NCI-H1105 treated with DMSO at 0.1 percent for 48 hours (cell line): ENCODE measurements around the gene ZBTB46.

Source experiments
- DNase-seq: peaks from one replicate; lab custom pipeline; 2025; lab: John Stamatoyannopoulos, UW

ZBTB46 gene

GRCh38 chr20:63703976-63704748 is 126.9 kb downstream of the ZBTB46 start:
- DNase-seq: no peak

- no peak for DNase-seq
Observed at GRCh38 chr20:63703471-63703975, 127.5 kb downstream of the ZBTB46 start.

- no peak for DNase-seq
Observed at GRCh38 chr20:63702751-63703470, 128.2 kb downstream of the ZBTB46 start.

- no peak for DNase-seq
Observed at GRCh38 chr20:63702036-63702665, 128.9 kb downstream of the ZBTB46 start.

DNA sequence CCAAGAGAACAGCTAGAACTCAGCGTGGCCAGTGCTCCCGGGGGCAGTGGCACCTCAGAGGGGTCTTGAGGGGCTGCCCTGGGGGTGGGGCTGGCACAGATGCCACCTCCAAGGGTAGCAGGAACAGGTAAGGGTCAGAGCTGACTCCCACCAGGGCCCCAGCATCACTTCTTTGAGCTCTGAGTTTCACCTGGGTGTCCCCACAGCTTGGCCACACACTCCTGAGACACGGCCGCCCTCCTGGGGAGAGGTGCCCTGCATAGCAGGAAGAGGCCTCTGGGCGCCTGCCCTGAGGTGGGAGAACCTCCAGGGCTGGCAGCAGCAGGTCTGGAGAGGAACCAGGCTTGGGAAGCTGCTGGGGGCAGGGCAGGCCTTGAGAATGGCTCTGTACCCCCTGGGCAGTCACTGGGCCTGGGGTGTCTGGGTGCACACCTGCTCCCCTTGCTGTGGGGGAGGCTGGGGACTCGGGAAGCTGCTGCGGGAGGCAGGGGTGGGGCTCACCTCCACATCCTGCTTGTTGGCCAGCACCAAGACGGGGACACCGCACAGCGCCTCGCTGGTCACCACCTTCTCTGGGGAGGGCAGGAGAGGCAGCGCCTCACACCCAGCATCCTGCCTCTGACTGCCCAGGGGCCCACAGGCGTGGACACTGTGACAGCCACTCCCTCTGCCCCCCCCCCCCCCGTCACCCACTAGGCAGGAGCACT is 129.6 kb downstream of the ZBTB46 start:
- DNase-seq: no peak

GRCh38 chr20:63701051-63701328 is 130.1 kb downstream of the ZBTB46 start:
- no peak for DNase-seq

- DNase-seq: no peak
Observed at GRCh38 chr20:63700199-63701050, 130.6 kb downstream of the ZBTB46 start.

DNA sequence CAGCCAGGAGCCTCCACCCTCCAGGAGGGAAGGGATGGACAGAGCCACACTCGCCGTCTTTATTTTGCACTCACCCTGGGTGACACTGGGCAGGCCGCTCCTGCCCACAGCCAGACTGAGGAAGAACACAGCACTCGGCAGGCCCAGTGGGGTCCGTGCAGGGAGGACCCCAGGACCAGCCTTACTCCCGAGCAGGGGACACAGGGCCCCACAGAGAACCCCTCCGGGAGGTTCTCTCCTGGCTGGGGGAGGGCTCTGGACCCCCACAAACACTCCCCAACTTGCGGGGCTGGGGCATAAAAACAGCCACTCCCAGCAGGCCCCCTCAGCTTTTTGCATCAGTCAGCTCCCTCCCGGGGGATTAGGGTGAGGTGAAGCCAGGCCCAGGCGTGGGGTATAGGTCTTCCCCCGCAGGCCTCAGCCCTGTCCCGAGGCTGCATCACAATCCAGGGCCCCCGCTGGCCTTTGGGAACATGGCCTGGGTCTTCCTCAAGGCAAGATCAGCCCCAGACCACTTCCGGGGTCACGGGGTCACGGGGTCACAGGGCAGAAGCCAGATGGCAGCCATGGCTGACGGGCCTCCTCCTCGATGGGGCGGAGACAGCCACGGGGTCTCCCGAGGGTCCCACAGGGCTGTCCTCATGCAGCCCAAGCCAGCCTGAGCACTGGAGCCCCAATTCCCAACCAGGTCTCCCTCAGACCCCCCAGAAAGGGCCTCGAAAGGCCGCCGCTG is 131.4 kb downstream of the ZBTB46 start:
- no peak for DNase-seq

DNA sequence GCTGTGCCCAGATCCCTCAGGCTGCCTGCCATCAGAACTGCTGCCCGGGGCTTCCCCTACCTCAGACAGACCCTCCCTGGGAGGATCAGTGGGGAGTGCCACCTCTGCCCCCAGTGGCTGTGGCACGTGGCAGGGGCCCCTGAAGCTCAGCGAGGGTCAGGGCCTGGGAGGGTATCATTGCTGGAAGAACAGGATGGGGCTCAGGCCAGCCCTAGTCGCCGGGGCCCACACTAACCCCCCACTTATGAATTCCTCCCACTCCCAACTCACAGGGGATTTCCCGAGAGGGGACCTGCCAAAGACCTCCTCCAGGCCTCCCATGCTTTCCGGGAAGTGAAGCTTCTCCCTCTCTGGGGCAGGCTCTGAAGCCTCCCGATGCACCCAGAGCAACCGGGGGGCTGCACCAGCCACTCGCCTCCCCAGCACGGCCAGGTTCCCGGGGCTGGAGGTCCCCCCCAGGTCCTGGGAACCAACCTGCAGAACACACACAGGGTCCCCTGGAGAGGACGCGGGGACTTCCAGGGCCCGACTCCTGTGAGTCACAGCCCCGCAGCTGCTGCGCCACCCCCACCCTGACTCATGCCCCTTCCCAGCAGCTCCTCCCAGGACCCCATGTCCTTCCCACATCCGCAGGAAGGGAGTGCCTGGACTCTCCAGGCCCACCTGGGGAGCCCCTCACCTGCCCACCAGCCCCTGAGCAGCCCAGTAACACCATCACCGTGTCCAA is 132.2 kb downstream of the ZBTB46 start:
- DNase-seq: no peak

- DNase-seq: no peak
Observed at GRCh38 chr20:63697868-63698545, 133.1 kb downstream of the ZBTB46 start.

DNA sequence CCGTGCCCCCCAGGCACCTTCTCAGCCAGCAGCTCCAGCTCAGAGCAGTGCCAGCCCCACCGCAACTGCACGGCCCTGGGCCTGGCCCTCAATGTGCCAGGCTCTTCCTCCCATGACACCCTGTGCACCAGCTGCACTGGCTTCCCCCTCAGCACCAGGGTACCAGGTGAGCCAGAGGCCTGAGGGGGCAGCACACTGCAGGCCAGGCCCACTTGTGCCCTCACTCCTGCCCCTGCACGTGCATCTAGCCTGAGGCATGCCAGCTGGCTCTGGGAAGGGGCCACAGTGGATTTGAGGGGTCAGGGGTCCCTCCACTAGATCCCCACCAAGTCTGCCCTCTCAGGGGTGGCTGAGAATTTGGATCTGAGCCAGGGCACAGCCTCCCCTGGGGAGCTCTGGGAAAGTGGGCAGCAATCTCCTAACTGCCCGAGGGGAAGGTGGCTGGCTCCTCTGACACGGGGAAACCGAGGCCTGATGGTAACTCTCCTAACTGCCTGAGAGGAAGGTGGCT is 133.7 kb downstream of the ZBTB46 start:
- no peak for DNase-seq

GRCh38 chr20:63696628-63697356 is 134.3 kb downstream of the ZBTB46 start, which contains the start of gene TNFRSF6B:
Gene TNFRSF6B, plus strand, starts transcription at chr20:63696652. Its CDS starts 116 bp downstream, at chr20:63696768.
- no peak for DNase-seq

- DNase-seq: no peak
Observed at GRCh38 chr20:63696306-63696627, 134.8 kb downstream of the ZBTB46 start.

DNA sequence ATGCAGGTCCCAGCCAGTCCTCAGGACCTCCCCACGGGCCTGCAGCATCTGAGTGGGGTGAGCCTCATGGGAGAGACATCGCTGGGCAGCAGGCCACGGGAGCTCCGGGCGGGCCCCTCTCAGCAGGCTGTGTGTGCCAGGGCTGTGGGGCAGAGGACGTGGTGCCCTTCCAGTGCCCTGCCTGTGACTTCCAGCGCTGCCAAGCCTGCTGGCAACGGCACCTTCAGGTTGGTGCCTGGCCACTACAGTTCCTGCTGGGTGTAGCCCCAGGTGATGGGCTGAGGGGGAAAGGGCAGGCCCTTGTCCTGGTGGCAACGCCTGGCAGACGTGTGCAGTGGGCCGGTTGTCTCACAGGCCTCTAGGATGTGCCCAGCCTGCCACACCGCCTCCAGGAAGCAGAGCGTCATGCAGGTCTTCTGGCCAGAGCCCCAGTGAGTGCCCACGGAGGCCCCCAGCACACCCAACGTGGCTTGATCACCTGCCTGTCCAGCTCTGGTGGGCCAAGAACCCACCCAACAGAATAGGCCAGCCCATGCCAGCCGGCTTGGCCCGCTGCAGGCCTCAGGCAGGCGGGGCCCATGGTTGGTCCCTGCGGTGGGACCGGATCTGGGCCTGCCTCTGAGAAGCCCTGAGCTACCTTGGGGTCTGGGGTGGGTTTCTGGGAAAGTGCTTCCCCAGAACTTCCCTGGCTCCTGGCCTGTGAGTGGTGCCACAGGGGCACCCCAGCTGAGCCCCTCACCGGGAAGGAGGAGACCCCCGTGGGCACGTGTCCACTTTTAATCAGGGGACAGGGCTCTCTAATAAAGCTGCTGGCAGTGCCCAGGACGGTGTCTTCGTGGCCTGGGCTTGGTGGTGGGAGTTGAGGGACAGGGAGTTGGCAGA is 135.4 kb downstream of the ZBTB46 start:
- DNase-seq: no peak

GRCh38 chr20:63694584-63695423 is 136.3 kb downstream of the ZBTB46 start:
- no peak for DNase-seq

GRCh38 chr20:63693733-63694583 is 137.1 kb downstream of the ZBTB46 start:
- no peak for DNase-seq
